ENCODE data around the gene SLC47A2. TPM values are rescaled to one million over a fixed set of nuclear protein-coding genes. Genes with fewer than 3 reads are reported as not detected.

The SLC47A2 gene
- total RNA-seq, 3 donors from 2014 or later = 0.28 to 0.65 (median 0.38) TPM

DNA sequence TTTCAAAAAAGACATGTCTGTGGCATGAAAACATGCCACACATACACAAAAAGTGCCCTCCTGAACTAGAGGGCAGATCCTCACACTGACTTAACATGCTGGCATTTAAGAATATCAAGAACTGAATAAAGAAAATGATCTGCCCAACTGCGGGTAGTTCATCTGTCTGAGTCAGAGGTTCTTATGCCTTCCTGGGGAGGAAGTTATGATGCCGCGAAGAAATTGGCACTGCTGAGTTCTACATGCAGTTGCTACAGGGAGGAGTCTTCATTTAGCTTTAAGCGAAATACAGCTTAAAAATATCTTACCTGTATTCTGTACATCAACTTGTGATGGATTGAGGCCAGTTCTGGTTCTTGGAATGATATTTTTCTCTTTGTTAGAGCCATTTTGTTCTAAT, 61.5 kb downstream of the SLC47A2 start:
- no peaks in the 10 kb centered on the region for H3K9me3 ChIP-seq
- intact Hi-C loops (cut with DNase I, micrococcal nuclease) = no loop called here
- no peaks in the 10 kb centered on the region for H3K36me3 ChIP-seq (ENCODE audit: low read depth)
- no peak overlapping the region for H3K4me3 ChIP-seq
- H3K4me1 ChIP-seq (ENCODE audit: low read depth) = peaks cover 20% of the 10 kb centered on the region
- TF ChIP-seq, protein P1, sequence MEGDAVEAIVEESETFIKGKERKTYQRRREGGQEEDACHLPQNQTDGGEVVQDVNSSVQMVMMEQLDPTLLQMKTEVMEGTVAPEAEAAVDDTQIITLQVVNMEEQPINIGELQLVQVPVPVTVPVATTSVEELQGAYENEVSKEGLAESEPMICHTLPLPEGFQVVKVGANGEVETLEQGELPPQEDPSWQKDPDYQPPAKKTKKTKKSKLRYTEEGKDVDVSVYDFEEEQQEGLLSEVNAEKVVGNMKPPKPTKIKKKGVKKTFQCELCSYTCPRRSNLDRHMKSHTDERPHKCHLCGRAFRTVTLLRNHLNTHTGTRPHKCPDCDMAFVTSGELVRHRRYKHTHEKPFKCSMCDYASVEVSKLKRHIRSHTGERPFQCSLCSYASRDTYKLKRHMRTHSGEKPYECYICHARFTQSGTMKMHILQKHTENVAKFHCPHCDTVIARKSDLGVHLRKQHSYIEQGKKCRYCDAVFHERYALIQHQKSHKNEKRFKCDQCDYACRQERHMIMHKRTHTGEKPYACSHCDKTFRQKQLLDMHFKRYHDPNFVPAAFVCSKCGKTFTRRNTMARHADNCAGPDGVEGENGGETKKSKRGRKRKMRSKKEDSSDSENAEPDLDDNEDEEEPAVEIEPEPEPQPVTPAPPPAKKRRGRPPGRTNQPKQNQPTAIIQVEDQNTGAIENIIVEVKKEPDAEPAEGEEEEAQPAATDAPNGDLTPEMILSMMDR (IDR thresholded peaks at IDR 0.05) = no peak
- no peak for ATAC-seq
- DNase-seq = no peak

DNA sequence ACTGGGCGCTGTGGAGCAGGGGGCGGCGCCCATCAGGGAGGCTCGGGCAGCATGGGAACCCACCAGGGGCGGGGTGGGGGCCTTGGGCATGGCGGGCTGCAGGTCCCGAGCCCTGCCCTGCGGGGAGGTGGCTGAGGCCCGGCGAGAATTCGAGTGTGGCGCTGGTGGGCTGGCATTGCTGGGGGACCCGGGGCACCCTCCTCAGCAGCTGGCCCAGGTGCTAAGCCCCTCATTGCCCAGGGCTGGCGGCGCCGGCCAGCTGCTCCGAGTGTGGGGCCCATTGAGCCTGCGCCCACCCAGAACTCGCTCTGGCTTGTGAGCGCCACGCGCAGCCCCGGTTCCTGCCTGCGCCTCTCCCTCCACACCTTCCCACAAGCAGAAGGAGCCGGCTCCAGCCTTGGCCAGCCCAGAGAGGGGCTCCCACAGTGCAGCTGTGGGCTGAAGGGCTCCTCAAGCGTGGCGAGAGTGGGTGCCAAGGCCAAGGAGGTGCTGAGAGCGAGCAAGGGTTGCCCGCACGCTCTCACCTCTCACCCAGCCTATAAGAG, 62.0 kb downstream of the SLC47A2 start:
- intact Hi-C loops (cut with DNase I, micrococcal nuclease) = no loop called here
- no peaks in the 10 kb centered on the region for H3K36me3 ChIP-seq (ENCODE audit: low read depth)
- peaks cover 25% of the 10 kb centered on the region for H3K4me1 ChIP-seq (ENCODE audit: low read depth)
- no peak overlapping the region for H3K4me3 ChIP-seq
- DNase-seq (no peak), ATAC-seq (no peak)
- H3K9me3 ChIP-seq = no peaks in the 10 kb centered on the region
- TF ChIP-seq, protein P1 (IDR thresholded peaks at IDR 0.05) = no peak

DNA sequence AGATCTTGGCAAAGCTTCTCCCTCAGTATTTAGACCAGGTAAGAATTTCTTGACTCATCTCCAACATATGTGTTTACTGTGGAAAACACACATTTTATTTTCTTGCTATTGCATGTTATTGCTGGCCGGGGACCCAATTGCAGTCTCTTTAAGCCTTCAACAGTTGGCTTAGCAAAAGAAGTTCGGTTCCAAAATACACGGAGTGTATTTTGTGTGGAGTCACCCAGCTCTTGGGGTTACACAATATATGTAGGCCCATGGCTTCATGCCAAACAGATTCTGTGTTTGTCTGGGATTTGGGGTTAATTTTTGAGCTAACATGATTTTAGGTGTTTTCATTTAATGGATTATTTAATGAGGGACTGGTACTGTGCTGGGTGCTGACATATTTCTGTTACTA, 63.8 kb downstream of the SLC47A2 start:
- H3K9me3 ChIP-seq = no peaks in the 10 kb centered on the region
- TF ChIP-seq, protein P1 (IDR thresholded peaks at IDR 0.05) = no peak
- H3K36me3 ChIP-seq (ENCODE audit: low read depth) = no peaks in the 10 kb centered on the region
- no peak overlapping the region for H3K4me3 ChIP-seq
- DNase-seq (no peak), ATAC-seq (no peak)
- H3K4me1 ChIP-seq (ENCODE audit: low read depth) = peaks cover 27% of the 10 kb centered on the region
- intact Hi-C loops (cut with DNase I, micrococcal nuclease) = no loop called here

DNA sequence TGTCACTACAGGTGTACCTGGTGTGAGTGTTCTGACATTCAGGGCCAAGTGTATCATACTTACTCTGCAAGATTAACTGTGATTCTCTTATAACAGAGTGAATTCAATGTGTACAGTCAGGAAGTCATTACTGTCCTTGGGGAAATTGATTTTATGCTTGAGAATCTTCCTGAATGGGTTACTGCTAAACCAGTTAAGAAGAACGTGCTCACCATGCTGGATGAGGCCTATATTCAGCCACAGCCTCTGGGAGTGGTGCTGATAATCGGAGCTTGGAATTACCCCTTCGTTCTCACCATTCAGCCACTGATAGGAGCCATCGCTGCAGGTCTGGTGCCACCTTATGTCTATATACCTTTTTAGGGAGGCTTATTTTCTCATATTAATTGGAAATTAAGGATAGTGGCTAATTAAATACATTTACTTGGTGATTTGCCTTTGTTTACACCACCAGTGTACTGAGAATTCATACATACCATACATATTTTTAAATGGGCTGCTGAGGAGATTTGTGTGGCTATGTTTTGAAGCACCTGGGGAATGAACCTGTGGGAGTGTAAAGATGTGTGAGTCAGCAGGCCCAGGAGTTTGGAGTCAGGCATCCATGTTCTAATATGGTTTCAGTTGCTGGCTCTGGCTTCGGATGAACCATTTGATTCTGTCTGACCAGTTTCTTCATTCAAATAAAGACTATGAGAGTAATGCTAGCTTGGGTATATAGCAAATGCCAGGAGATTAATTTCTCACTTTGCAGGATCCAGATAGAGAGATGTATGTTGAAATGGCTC, 64.7 kb downstream of the SLC47A2 start:
- TF ChIP-seq, protein P1 (IDR thresholded peaks at IDR 0.05) = no peak
- Histone ChIP-seq H3K36me3 (ENCODE audit: low read depth) (no peaks in the 10 kb centered on the region), H3K9me3 (no peaks in the 10 kb centered on the region), H3K4me1 (ENCODE audit: low read depth) (peaks cover 35% of the 10 kb centered on the region), H3K4me3 (no peak overlapping the region)
- ATAC-seq = no peak
- DNase-seq = peak in 1 of 3 donors; percentile 33
- intact Hi-C loops (cut with DNase I, micrococcal nuclease) = no loop called here

DNA sequence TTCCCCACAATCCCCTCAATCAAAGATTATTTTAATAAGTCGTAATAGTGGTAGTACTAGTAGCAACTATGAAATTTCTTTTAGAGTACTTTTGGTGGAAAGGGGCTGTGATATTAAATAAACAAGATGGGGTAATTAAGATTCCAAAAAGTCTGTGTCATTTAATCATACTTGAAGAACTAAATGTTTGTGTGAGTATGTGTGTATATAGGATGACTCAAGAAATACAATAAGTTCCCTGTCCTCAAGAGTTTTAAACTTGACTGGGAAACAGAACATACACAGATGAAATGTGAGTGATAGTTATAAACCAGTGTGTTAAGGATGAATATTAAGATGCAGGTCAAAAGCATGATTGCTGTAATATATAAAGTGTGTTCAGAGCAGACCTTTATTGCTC, 65.6 kb downstream of the SLC47A2 start:
- Histone ChIP-seq H3K9me3 (no peaks in the 10 kb centered on the region), H3K4me1 (ENCODE audit: low read depth) (peaks cover 35% of the 10 kb centered on the region), H3K4me3 (no peak overlapping the region), H3K36me3 (ENCODE audit: low read depth) (no peaks in the 10 kb centered on the region)
- DNase-seq (no peak), ATAC-seq (peak; percentile 0)
- TF ChIP-seq, protein P1 (IDR thresholded peaks at IDR 0.05) = no peak
- intact Hi-C loops (cut with DNase I, micrococcal nuclease) = no loop called here

Data from mucosa of descending colon (tissue), 3 donors.